ENCODE results near the gene KCNMB1.

- TF ChIP-seq CTCF (IDR thresholded peaks at IDR 0.05): no peak
- TF ChIP-seq POLR2A (IDR thresholded peaks at IDR 0.05): no peak
These were observed 19.9 kb upstream of the KCNMB1 start for GRCh38 chr5:170408877-170409660.
